WERI-Rb-1 (cell line): ENCODE measurements around the gene RAF1.
"Not testable (repeated sequence)": the region's sequence is repeated elsewhere in the genome, so short reads cannot be mapped to it uniquely, and the experiment has no call there.

Source experiments
- DNase-seq: peaks from one replicate; pipeline ENCODE4 v3.0.0-alpha.2; 2020
- H3K27ac ChIP-seq: fragments of 250-450 bp; sonication (Bioruptor Pico); 2 replicates; pipeline ENCODE4 v1.5.1; 2020; ENCODE audit warnings: mild to moderate bottlenecking, moderate library complexity
- H3K27me3 ChIP-seq: fragments of 250-450 bp; sonication (Bioruptor Pico); 2 replicates; pipeline ENCODE4 v1.5.1; 2021; ENCODE audit warnings: mild to moderate bottlenecking, low read depth, moderate library complexity; ENCODE audit not compliant: insufficient read depth, severe bottlenecking
- H3K36me3 ChIP-seq: fragments of 250-450 bp; sonication (Bioruptor Pico); 2 replicates; pipeline ENCODE4 v1.5.1; 2020; ENCODE audit warnings: mild to moderate bottlenecking, moderate library complexity
- H3K4me3 ChIP-seq: 2 replicates; pipeline ENCODE4 v1.5.1; 2011; ENCODE audit warnings: low read depth, mild to moderate bottlenecking, control low read depth, low read length
- H3K9me3 ChIP-seq: fragments of 250-450 bp; sonication (Bioruptor Pico); 2 replicates; pipeline ENCODE4 v1.5.1; 2021; ENCODE audit warnings: mild to moderate bottlenecking, moderate library complexity; ENCODE audit not compliant: severe bottlenecking
- TF ChIP-seq, protein P1 (sequence below): IDR thresholded peaks from 2 replicates; pipeline ENCODE4 v1.5.1; 2011; ENCODE audit warnings: low read depth, mild to moderate bottlenecking, control low read depth, inconsistent platforms, low read length

Gene RAF1

DNA sequence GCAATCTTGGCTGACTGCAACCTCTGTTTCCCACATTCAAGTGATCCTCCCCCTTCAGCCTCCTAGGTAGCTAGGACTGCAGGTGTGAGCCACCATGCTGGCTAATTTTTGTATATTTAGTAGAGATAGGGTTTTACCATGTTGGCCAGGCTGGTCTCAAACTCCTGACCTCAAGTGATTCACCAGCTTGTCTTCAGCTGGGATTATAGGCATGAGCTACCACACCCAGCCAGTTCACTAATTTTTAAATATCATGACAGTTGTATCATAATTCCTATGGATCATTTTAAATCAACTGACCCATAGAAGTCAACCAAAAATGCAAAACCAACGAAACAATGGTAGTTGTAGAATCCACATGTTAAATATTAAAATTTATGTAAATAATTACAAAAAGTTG lies 35.1 kb downstream of the RAF1 start:
- no peak overlapping the region for H3K4me3 ChIP-seq
- no peak for DNase-seq

DNA sequence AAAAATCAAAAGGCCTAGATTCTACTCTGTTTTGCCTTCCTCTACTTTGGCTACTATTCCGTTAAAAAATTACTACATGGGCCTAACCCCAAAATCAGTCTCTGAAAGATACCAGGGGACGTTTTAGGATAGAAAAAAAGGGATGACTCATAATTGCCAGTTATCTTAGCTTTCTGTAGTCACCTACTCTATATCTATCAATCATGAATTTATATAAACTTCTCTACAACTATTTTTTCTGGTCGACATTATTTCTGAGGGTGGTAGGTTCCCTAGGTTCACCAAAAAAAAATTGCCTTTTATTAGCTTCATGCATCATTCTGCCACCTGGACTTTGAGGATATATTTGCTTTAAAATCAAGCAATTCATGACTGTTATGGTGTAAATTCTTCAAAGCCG lies 36.5 kb downstream of the RAF1 start:
- no peaks in the 10 kb centered on the region; the same call in 1 of the 2 replicates for H3K36me3 ChIP-seq
- TF ChIP-seq, protein P1, sequence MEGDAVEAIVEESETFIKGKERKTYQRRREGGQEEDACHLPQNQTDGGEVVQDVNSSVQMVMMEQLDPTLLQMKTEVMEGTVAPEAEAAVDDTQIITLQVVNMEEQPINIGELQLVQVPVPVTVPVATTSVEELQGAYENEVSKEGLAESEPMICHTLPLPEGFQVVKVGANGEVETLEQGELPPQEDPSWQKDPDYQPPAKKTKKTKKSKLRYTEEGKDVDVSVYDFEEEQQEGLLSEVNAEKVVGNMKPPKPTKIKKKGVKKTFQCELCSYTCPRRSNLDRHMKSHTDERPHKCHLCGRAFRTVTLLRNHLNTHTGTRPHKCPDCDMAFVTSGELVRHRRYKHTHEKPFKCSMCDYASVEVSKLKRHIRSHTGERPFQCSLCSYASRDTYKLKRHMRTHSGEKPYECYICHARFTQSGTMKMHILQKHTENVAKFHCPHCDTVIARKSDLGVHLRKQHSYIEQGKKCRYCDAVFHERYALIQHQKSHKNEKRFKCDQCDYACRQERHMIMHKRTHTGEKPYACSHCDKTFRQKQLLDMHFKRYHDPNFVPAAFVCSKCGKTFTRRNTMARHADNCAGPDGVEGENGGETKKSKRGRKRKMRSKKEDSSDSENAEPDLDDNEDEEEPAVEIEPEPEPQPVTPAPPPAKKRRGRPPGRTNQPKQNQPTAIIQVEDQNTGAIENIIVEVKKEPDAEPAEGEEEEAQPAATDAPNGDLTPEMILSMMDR = no peak
- no peak for DNase-seq
- no peaks in the 10 kb centered on the region for H3K9me3 ChIP-seq
- no peak overlapping the region for H3K4me3 ChIP-seq
- H3K27me3 ChIP-seq = no peaks in the 10 kb centered on the region
- H3K27ac ChIP-seq = no peak overlapping the region

More for the DNA sequence above, 35.1 kb downstream of the RAF1 start:
- H3K9me3 ChIP-seq = no peaks in the 10 kb centered on the region
- TF ChIP-seq, protein P1 = no peak
- no peaks in the 10 kb centered on the region for H3K27me3 ChIP-seq
- H3K36me3 ChIP-seq = no peaks in the 10 kb centered on the region; the same call in 1 of the 2 replicates
- H3K27ac ChIP-seq = no peak overlapping the region

- not testable (repeated sequence) for DNase-seq, H3K27ac ChIP-seq, H3K9me3 ChIP-seq, H3K36me3 ChIP-seq, H3K4me3 ChIP-seq, H3K27me3 ChIP-seq
These were observed 39.0 kb downstream of the RAF1 start for GRCh38 chr3:12624964-12625363.

GRCh38 chr3:12624056-12624455 lies 39.9 kb downstream of the RAF1 start:
- TF ChIP-seq, protein P1 = no peak
- Histone ChIP-seq H3K36me3 (peaks cover 5% of the 10 kb centered on the region; the same call in 1 of the 2 replicates), H3K27me3 (no peaks in the 10 kb centered on the region), H3K9me3 (no peaks in the 10 kb centered on the region), H3K27ac (no peak overlapping the region), H3K4me3 (no peak overlapping the region)
- no peak for DNase-seq

- Histone ChIP-seq H3K27me3 (no peaks in the 10 kb centered on the region), H3K27ac (no peak overlapping the region), H3K9me3 (no peaks in the 10 kb centered on the region), H3K4me3 (no peak overlapping the region), H3K36me3 (peaks cover 17% of the 10 kb centered on the region)
- no peak for DNase-seq
- TF ChIP-seq, protein P1 = no peak
These were observed 41.6 kb downstream of the RAF1 start for GRCh38 chr3:12622335-12622734.

DNA sequence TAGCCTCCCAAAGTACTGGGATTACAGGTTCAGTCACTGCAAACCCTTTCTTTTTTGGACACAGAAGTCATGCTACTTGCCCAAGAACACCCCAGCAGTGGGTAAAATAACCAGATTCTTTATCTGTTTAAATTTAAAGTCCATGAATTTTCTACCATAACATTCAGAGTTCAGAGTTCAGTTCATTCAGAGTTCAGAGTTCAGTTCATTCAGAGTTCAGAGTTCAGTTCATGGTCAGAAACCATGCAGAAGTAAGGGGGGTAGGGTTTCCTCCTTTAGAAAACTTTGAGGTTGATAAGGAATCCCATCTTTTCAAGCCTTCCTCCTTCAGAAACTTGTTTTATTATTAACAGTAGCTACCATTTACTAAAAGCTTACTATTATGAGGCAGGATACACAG lies 43.2 kb downstream of the RAF1 start:
- Histone ChIP-seq H3K27me3 (no peaks in the 10 kb centered on the region), H3K36me3 (peaks cover 31% of the 10 kb centered on the region), H3K27ac (no peak overlapping the region), H3K9me3 (no peaks in the 10 kb centered on the region), H3K4me3 (no peak overlapping the region)
- TF ChIP-seq, protein P1 = no peak
- DNase-seq = no peak
